ENCODE data around the gene ZNF575.

Gene ZNF575

DNA sequence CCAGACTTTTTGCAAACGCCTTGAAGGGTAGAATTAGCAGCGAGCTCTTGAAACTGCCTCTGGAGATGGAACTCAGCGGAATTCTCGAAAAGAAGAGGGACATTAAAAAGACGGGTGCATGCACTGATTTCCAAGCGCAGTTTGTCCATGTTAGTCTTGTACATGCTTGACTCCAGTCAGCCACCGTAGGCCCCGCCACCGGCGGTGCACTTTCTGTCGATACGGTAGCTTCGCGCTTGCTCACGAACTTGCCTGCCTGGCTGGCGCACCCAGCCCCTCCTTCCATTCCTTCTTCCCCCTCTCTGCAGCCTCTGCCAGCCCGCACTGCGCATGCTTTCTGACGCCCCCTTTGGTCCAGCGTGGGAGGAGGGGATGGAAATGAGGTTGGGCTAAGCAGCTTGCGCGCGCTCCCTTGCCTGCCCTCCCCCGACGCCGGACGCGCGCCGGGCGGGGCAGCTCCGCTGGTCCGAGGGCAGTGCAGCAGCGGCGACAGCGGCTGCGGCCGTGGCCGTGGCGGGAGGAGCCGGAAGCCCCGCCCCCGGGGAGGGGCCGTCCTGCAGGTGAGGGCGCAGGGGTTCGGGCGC, at the start of gene ZNF575:
Gene ZNF575, plus strand, starts transcription at position 227 of the 584 bp plus-strand sequence. CDS start 1,235 bp downstream, outside the sequence.
- peak; percentile 90 for DNase-seq

- no peak for DNase-seq
Observed at GRCh38 chr19:43483281-43483680, 49.7 kb upstream of the ZNF575 start.

- DNase-seq, result no peak
Observed at GRCh38 chr19:43485951-43486350, 47.0 kb upstream of the ZNF575 start.

DNA sequence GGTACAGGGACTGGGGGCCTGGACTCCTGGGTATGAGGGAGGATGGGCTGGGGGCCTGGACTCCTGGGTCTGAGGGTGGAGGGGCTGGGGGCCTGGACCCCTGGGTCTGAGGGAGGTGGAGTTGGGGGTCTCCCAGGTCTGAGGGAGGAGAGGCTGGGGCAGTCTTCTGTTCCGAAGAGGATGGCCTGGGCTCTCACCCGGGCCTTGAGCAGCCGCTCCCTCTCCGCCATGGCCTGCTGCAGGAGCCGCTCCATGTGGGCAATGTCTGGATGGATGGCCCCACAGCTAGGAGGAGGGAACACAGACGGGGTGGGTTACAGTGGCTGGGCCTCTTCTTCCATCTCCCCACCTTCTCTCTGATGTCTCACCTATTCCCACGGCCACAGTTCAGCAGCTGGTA, 46.6 kb upstream of the ZNF575 start:
- no peak for DNase-seq

GRCh38 chr19:43488179-43488578, 44.8 kb upstream of the ZNF575 start:
- DNase-seq, result no peak

DNA sequence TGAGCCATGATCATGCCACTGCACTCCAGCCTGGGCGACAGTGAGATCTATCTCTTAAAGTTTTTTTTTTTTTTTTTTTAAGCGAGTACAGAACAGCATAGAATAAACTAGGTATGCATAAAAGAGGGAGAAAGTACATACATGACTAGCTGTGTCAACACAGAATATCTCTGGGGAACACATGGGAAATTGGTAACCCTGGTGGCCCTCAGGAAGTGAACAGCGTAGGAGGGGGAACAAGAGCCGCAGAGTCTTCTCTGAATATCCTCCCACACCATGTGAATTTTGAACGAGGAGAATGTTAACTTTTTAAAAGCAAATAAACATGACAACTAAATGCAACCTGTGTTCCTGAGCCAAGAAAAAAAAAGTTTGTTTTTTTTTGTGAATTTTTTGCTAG, 43.7 kb upstream of the ZNF575 start:
- no peak for DNase-seq

GRCh38 chr19:43489979-43490599, 42.9 kb upstream of the ZNF575 start:
- DNase-seq, result no peak

DNA sequence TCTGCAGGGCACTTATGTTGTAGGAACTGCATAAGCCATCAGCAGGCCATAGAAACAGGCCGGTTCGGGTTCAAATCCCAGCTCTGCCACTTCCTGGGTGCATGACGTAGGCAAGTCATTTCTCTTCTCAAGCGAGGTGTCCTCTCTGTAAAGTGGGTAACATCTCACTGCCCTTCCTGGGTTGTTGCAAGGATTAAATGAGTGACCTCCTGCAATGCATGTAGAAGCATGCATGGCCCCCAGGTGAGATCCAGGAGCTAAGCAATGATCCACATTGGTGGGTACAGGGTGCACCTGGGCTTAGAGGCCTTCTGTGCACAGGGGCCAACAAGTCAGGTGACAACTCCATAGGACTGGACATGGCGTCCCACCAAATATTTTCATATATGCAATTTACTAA, 42.2 kb upstream of the ZNF575 start:
- no peak for DNase-seq

- DNase-seq, result no peak
Observed at GRCh38 chr19:43495082-43495481, 37.9 kb upstream of the ZNF575 start.

DNA sequence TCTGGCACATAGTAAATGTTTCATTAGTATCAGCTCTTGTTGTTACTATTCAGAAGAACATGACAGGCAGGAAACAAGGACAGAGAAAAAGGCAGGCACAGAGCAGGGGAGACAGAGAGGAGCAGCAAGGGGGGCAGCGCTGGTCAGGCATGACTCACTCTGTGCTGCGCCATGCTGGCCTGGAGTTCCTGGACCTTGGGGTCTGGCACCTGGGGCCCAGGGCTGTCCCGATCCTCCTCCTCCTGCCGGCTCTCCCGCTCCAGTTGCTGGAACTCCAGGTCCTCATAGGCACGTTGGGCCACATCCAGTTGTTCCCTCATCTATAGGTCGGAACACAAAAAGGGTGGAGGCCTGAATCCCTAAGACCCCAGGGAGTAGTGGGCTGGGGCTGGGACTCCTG, 36.0 kb upstream of the ZNF575 start:
- DNase-seq, result no peak

DNA sequence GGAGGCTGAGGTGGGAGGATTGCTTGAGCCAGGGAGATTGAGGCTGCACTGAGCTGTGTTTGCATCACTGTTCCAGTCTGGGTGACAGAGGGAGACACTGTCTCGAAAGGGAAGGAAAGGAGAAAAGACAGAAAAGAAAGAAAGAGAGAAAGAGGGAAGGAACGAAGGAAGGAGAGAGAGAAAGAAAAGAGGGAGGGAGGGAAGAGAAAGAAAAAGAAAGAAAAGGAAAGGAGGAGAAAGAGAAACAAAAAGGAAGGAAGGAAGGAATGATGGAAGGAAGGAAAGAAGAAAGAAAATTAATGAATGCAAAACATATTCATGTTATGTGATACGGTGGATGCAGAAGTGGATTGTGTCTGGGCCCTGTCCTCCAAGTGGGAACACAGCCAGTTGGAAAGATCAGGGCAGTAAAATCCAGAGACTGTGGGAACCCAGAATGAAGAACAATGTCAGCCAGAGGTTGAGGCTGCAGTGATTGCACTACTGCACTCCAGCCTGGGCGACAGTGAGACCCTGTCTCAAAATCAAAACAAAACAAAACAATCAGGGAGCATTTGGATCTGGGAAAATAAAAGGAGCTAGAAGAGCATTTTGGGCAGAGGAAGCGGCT, 34.6 kb upstream of the ZNF575 start:
- no peak for DNase-seq

- no peak for DNase-seq
Observed at GRCh38 chr19:43499042-43499441, 33.9 kb upstream of the ZNF575 start.

DNA sequence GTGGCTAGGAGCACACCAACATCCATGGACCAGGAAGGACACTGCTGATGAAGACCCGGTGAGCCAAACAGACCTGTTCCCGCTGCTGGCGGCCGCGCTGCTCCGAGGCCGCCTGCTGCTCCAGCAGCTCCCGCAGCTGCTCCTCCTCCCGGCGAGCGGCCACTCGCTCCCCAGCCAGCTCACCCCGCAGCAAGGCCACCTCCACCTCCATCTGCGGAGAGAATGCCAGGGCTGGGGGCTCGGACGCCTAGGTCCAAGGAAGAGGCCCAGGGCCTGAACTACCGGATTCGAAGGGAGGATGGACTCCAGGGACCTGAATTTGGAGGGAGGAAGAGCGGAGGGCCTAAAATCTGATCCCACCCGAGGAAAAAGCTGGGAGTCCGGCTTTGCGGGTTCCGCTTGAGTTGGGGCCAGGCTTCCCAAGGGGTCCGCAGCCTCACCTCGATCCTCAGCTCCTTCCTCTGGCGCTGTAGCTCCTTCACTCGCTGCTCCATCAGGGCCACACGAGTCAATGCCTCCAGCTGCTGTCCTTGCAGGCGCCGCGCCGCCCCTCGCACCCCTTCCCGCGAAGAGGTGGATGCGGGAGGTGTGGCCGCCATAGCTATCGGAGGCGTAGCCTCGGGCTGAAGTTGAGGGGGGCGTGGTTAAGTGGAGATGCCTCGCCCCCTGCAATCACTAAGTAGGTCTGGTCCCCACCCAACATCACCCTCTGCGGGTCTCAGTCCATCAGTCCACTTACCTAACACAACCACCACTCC, 31.1 kb upstream of the ZNF575 start:
- DNase-seq, result no peak

- no peak for DNase-seq
Observed at GRCh38 chr19:43502419-43502976, 30.5 kb upstream of the ZNF575 start.

DNA sequence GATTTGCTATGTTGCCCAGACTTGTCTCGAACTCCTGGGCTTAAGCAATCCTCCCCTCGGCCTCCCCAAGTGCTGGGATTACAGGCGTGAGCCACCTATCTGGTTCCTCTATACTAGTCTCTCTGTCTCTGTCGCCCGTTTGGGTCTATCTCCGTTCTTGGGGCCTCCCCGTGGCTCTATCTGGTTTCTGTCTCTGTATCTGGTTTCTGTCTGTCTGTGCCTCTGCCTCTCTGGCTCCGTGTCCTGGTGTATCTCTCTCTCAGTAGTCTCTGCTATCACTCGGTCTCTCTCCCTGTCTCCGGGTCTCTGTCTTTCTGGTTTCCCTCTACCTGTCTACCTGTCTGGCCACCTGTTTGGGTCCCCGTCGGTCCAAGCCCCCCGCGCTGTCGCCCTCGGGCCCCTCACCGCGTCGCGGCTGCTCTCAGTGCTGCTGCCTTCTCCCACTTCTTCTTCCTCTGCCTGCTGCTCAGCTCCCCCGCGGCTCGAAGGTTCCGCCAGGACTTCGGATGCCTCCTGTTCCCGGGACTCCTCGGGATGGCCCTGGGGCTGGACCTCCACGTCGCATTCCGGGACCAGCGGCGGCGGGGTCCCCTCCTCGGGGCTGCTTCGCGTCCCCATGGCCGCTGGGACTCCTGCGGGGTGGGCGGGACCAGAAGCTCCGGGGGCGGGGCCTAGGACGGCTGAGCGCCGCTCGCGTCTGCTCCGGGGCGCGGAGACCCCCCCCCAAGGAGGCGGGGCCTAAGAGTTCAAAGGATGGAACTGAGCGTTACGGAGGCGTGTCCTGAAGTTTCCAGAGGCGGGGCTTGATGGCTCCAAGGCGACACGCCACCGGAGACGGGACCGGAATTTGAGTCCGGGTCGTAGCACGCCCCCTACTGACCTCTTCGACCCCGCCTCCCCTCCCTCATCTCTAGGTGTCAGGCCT, 29.2 kb upstream of the ZNF575 start:
- peak; percentile 100 for DNase-seq

- DNase-seq, result peak; percentile 66
Observed at GRCh38 chr19:43504426-43505185, 28.4 kb upstream of the ZNF575 start, which contains the start of gene PHLDB3. Gene PHLDB3, minus strand, starts transcription at chr19:43504746. Its CDS starts 628 bp downstream, at chr19:43504118.

- DNase-seq, result no peak
Observed at GRCh38 chr19:43505186-43505456, 27.9 kb upstream of the ZNF575 start.

GRCh38 chr19:43505941-43506340, 27.0 kb upstream of the ZNF575 start:
- DNase-seq, result no peak

- DNase-seq, result no peak
Observed at GRCh38 chr19:43506629-43507028, 26.4 kb upstream of the ZNF575 start.

DNA sequence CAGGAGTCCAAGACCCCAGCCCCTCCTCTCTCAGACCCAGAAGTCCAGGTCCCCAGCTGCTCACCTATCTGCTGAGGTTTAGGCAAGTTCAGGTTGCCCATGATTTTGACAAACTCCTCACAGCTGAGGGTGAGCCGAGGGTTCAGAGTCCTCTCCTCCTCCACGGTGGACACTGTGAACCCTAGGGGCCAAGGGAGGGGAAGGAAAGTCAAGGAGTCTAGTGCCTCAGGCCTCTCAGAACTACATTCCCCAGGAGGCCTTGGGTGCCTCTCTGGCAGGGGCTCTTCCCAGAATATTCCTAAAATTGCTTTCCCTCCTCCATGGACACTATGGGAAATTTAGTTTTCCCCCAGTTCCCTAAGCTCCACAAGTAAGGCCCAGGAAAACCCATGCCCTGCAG, 25.1 kb upstream of the ZNF575 start:
- DNase-seq, result no peak

- no peak for DNase-seq
Observed at GRCh38 chr19:43510713-43511112, 22.3 kb upstream of the ZNF575 start.

- DNase-seq, result no peak
Observed at GRCh38 chr19:43511324-43511723, 21.7 kb upstream of the ZNF575 start.
